ENCODE measurements around the gene TGM2.
A peak's percentile ranks its signal among the peaks of the same experiment; 100 is the strongest.

TGM2 gene

DNA sequence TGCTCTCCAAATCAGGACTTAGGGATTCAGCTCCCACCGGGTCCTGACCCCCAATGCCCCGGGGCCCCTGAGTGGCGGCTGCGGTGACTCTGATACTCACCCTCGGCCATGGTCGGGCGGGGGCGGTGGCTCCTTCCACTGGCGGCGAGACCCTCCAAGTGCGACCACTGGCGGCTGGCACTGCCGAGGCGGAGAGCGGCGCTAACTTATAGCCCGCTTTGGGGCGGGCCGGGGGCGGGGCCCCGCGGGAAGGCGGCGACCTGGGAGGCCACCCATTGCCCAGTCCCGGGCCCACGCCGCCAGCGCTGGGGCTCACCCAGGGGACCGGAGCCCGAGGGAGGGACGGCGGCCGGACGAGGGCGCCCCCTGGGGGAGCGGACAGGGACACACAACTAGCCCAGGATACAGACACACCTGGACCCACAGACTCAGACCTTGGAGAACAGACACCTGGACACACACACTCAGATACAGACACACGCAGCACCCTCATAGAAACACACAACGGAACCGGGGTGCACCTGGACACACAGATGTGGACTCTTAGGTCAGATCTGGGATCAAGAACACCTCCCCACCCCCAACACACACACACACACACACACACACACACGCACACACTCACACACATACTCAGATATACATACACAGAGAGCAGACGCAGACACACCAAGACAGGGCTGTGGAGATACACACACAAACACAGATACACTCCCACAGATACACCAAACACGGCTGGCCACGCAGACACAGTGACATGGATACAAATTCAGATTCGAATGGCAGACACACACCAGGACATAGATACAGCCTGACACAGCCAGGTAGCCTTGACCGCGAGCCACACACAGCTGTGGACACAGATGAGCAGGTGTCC is at the start of gene TGM2:
TGM2 (minus strand) TSS at position 182 of the 877 bp plus-strand sequence; CDS start at position 110, 72 bp downstream.
- DNase-seq (ENCODE audit: low spot score) = peak; percentile 91

DNA sequence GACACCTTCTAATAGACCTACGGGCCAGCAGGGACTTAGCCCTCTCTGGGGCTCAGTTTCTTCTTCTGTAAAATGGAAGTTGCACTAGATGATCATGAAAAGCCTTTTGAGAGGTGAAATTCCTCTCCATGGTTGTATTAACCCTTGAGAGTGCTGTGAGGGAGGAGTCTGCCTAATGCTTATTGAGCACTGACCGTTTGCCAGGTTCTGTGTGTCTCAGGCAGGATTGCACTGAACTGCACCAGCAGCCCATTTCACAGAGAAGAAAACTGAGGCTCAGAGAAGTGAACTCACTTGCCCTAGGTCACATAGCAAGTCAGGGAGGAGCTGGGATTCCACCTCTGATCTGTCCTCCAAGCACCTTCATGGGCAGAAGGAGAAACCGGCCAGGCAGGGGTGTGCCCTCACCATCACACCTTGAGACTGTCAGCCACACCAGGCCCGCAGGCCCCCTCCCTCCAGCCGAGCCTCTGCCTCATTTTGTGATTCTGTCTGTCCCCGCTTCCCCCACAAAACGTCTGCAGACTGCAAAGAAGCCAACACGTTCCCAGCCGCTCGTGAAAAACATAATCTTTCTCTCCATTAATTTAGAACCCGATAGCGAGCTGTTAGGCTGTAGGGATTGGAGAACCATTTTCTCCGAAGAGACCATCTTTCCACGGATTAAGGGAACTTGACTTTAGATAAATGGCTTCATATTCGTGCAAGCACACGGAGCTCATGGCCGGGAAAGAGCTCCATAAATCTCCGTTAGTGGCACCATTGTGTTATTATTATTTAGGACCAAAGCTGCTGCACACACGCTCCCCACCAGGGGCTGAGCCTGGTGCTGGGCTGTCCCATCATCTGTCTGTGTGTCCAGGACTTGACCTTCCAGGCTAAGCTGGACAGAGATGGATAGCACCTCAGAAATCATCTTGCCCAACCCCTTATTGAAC is 49.5 kb upstream of the TGM2 start:
- no peak for DNase-seq (ENCODE audit: low spot score)

DNA sequence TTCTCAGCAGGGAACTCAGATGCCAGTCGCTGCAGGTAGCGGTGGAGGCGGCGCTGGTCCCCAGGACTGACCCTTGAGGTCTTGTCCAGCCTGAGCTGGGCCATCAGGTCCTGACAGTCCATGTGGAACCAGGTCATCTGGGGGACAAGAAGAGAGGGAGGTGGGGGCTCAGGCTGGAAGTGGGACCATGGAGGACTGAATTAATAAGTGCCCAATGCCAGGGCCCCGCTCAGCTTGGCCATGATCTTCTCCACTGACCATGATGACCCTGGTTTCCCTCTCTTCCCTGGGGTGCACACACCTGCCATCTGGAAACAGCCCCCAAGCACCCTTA is 48.5 kb upstream of the TGM2 start:
- DNase-seq (ENCODE audit: low spot score) = no peak

DNA sequence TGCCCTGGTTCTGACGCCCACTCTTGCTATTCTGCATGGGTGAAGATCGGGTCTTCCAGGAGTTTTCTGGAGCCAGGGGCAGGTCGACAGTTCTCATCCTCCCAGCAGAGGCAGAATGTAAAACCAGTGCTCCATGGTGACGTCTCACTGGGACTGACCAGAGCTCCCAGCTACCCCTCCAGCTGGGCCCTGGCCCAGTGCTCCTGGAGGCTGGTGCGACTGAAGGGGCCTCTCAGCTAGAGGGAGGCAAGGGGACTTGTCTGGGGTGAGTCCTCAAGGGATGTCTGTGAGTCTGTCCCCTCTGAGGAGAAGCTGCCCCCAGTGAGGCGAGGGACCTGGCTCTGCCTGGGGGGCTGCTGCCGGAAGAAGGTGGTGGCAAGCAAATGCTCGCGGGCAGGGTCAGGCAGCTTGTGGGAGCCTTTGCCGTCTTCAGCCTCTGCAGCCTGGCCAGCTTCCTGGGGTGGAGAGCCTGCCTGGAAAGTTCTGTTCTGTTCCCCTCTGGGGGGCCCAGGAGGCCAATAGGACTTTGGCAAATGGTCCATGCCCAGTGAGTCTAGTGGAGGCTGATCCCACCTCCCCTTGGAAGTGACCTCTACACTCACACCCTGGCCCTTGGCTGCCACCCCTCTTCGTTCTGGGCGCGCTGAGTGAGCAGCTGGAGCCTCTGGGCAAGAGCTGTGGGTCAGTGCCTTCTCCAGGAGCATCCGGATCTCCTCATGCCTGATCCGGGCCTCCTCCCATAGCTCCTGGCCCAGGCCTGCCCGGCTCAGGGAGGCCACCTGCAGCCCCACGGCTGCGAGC is 47.9 kb upstream of the TGM2 start:
- DNase-seq (ENCODE audit: low spot score) = no peak

DNA sequence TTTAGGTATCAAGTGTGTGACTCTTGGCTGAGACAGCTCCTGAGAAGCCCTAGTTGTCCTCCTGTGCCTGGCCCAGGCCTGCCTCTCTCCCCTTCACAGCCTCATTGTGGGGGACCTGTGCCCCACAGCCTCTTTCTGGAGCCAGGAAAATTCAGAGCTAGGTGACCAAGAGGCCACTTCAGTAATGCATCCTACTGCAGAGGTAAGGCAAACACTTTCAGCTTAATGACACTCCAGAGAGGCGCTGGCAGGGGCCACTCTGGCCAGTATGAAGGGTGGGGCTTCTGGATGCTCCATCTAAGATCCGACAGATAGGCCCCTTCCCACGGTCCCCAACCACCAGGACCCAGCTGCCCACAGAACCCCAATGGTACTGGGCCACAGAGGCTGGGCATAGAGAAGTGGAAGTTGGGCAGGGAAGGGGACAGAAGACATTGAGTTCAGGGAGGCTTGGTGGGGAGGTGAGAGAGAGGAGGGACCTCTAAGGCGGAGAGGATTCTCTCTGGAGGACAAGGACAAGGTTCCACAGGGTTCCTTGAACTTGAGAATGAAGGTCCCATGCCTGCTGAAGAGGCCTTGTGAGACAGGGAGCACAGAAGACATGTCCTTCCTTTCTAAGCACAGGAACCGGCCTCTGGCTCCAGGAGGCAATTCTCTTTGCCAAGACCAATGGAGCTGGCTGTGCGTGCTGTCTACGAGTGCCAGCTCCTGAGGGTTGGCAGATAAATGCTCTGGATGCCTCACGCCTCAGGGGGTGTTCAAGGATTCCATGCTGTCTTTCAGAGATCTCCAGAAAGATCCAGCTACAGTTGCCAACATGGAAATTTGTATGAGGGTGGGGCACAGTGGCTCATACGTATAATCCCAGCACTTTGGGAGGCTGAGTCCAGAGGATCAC is 46.4 kb upstream of the TGM2 start:
- no peak for DNase-seq (ENCODE audit: low spot score)

DNA sequence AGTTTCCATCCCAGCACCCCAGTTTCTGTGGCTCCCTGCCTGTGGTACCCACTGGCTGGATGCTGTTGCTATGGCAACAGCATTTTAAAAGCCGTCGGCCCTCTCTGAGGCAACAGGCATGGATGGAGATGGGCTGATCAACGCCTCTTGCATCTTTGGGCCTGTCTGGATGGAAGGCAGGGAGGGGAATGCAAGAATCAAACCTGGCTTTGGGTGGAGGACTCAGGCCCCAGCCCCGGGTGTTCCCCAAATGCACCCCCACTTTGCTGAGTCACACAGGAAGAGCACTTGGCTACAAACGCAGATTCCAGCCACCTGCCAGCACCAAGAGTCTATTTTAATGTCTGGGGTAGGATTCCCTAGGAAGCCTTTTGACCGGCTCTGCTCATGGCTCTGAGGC is 45.7 kb upstream of the TGM2 start:
- DNase-seq (ENCODE audit: low spot score) = peak; percentile 47

DNA sequence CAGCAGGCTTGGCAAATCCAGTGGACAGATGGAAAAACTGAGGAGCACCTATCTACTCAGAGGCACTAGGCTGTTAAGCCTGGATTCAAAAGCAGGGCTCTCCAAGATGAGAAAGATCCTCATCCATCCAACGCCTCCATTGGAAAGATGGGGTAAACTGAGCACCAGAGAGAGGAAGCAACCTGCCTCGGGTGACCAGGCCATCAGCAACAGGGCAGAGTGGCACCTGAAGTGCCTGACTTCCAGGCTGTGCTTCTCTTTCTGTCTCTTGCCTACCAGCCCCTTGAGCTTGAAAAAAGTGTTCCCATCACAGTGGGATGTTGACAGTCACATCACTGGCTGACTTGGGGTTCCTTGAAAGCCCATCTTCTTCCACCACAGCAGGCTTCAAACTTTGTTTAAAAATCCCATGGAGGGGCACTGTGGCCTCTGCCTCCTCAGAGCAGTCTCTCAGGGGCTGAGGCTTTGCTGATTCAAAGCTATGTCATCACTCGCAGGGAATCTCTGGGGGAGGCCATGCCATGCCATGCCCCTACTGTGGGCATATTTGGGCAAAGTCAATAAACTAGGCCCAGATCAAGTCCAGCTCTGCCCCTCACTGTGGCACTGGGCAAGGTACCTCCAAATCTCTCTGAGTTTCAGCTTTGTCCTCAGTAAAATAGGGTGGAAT is 44.8 kb upstream of the TGM2 start:
- peak; percentile 54 for DNase-seq (ENCODE audit: low spot score)

DNA sequence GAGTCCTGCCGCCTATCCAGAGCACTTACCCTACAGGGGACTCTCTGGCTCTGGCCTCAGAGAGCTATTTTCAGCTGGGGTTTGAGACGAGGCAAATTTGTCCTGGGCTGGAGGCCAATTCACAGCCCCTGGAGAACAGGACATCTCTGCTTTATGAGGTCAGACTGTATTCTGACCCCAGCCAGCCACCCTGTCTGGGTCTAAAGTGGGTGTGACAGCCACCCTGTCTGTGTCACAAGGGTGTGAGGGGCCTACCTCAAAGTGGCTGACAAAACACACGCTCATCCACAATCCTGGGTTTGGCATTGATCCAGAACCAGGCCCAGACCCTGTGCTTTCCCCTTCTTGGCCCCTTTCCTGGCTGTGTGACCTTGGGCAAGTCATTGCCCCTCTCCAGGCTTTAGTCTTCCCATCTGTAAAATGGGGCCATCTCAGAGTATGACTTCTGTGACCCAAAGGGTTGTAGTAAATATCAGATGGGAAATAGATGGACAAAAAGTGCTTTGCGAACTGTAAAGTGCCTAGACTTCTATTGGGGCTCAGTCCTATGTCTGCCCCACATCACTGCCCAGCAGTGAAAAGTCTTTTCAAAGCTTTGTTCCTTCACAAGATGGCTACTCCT is 44.1 kb upstream of the TGM2 start:
- peak; percentile 60 for DNase-seq (ENCODE audit: low spot score)

DNA sequence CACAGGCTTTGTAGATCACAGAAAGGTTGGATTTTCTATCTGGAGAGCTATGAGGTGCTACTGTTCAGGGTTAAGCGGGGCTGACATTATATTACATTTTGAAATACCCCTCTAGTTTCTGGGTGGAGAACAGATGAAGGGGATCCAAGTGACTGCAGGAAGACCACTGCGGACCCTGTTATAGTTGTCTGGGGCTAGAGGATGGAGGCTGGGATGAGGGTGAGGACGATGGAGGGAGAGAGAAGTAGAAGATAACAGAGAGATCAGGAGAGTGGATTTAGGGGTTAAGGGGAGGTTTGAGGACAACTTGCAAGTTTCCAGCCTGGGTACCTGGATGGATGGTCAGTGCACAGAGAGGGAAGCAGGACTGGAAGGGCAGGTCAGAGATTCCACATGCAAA is 43.5 kb upstream of the TGM2 start:
- no peak for DNase-seq (ENCODE audit: low spot score)

DNA sequence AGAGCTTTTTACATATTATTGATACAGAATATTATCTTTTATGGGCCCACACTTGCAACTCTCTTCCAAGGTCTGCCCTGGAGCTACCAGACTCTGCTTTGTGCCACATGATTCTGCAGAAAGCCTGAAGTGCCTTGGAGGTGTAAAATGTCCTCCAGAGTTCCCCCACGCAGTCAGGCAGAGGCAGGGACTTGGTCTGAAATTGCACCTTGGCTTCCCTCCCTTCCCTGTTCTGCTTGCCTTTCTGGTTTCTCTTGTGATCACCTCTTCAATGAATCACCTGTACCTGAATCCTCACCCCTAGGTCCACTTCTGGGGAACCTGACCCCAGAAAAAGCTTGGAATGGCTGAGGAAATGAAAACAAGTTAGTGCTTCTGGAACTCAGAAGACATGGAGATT is 43.0 kb upstream of the TGM2 start:
- DNase-seq (ENCODE audit: low spot score) = no peak

DNA sequence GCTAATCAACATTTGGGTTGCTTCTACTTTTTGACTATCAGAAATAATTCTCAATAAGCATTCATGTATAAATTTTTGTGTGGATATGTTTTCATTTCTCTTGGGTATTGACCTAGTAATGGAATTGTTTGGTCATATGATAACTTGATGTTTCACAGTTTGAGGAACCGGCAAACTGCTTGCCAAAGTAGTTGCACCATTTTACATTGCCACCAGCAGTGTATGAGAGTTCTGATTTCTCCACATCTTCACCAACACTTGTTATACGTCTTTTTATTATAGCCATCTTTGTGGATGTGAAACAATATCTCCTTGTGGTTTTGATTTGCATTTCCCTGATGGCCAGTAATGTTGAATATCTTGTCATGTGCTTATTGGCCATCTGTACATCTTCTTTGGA is 42.6 kb upstream of the TGM2 start:
- DNase-seq (ENCODE audit: low spot score) = no peak

DNA sequence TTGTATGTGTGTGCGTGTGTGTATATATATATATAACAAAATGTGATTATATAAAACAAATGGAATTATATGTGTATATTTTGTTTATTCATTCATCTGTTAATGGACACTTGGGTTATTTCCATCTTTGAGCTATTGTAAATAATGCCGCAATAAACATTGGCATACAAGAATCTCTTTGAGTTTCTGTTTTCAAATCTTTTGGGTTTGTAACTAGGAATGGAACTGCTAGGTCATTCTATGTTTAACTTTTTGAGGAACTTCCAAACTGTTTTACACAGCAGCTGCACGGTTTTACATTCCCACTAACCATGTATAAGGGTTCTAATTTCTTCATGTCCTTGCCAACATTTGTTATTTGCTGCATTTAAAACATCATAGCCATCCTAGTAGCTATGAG is 39.9 kb upstream of the TGM2 start:
- no peak for DNase-seq (ENCODE audit: low spot score)

DNA sequence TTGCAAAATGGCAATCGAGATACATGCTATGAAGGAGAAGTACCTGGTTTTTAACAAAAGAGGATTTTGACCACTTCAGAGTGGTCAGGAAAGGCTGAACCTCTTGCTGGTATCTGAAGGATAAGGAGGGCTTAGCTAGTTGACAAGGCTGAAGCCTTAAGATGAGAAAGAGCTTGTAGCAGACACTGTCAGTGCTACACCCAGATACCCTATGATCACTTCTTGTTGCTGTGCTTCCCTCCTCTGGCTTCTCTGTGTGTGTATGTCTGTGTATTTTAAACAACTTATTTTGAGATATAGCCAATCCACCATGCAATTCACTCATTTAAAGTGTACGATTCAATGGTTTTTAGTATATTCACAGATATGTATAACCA is 38.9 kb upstream of the TGM2 start:
- DNase-seq (ENCODE audit: low spot score) = no peak

DNA sequence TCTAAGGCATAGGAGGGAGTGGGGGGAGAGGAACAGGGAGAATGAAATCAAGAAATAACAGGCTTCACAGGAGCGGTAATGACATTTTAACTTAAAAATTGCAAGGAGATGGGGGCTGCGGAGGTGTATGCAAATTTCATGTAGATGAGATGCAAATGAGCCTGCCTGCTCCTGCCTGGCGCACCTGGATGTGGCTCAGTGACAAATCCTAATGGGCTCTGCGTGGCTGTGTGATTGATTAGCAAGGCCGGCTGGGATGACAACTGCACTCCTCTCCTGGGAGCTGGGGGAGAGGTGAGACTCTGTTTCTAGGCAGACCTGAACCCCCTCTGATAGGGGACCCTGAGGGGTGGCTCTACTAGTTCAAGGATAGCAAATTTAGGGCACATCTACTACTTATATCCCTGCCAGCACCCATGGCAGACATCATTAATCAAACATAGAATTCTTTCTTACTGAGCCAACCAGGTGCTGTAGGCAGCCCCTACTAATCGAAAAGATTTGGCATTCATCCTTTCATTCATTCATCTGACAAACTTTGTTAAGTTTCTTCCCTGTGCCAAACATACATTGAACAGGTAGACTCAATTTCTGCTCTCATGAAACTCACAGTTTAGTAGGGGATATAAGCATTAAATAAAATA is 38.4 kb upstream of the TGM2 start:
- DNase-seq (ENCODE audit: low spot score) = no peak

DNA sequence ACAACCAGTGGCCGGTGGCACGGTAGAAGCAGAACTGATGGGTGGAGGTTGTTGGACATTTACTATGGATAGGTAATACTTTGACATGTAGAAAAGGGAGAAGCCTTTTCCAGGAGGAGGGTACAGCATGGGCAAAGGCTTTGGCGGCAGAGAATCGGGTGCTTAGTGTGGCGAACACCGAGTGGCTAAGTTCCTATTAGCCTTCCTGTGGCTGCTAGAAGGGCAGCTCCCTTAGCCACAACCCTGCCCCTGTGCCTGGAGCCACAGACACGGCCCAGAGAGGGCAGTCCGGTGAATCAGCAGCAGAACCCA is 37.9 kb upstream of the TGM2 start:
- DNase-seq (ENCODE audit: low spot score) = no peak

DNA sequence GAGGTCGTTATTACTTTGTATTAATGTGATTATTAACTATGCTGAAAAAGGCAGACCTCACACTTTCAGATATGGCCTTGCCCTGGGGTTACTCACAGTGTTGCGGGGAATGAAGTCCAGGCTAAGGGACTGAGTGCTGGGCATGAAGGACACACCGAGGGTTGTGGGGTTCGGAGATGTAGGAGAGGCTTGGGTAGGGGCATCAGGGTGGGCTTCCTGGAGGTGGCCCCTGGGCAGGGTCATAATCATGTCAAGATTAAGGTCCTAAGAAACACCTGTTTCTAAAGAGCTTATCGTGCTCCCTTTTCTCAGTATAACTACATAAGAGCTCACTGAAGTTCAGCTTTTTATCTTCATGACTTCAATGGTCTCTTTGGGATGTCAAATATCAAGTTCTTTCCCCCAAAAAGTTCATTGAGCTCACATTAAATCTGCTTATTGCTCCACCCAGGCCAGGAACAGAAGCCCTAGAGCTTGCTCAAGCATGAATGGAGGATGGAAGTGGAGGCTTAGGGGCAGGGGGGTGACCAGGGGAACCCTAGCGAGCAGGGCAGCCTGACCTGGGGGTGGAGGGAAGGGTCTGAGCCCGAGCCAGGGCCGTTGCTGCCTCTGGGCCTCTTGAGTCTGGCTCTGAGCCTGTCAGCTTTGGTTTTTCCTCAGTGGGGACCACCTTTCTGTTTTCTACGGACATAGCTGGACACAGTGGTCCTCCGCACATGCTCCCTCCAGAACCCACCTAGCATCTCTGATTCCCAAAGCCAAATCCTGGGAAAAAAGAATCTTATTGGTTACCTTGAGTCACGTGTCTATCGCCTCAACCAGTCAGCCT is 37.3 kb upstream of the TGM2 start:
- no peak for DNase-seq (ENCODE audit: low spot score)

DNA sequence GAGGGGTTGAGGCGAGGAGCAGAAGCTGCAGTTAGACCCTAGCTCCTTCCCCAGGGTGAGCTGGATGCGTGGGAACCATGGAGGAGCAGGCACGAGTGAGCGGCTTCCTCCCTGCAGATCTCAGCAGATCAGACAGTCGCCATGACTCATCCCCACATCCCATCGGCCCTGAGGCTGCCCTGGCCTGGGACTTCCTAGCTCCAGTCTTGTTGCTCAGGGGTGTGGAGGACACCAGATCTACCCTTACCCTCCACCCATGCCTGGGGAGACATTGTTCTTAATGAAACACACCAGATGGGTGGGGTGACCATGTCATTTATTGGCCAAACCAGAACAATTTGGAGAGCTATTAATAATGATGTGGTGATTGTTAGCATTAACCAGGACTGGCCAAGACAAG is 36.3 kb upstream of the TGM2 start:
- peak; percentile 85 for DNase-seq (ENCODE audit: low spot score)

DNA sequence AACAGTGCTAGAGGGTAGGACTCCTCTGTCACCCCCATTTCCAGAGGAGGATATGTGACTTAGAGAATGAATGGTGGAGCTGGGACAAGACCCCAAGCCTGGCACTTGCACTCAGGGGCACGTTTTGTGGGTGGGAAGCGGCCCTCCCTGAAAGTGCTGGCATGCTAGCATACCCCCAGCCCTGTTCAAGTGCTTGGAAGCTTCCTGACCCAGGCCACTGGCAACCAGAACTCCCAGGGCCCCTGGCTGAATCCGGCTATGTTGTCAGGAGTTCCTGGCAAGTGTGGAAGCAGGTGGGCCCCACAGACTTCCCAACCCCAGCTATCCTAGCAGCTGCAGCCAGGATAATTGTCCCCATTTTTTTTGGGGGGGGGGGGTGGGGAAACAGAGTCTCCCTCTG is 35.6 kb upstream of the TGM2 start:
- DNase-seq (ENCODE audit: low spot score) = no peak

All from kidney tubule cell (primary cell).